ENCODE data around the gene PSMB5.

The PSMB5 gene

GRCh38 chr14:22997676-22998323 lies 36.9 kb downstream of the PSMB5 start:
- DNase-seq (ENCODE audit: low read depth), result no peak
- TF ChIP-seq CTCF (IDR thresholded peaks at IDR 0.05; ENCODE audit: insufficient read depth, low read depth, low read length, missing control alignments), result no peak
- no peak overlapping the region for H3K4me3 ChIP-seq (ENCODE audit: low read depth, low read length)

- no peak for DNase-seq (ENCODE audit: low read depth)
- TF ChIP-seq CTCF (IDR thresholded peaks at IDR 0.05; ENCODE audit: insufficient read depth, low read depth, low read length, missing control alignments), result no peak
- H3K4me3 ChIP-seq (ENCODE audit: low read depth, low read length), result no peak overlapping the region
Measured at GRCh38 chr14:22996768-22997654, 37.7 kb downstream of the PSMB5 start.

GRCh38 chr14:22995889-22996625 lies 38.6 kb downstream of the PSMB5 start:
- no peak for DNase-seq (ENCODE audit: low read depth)
- TF ChIP-seq CTCF (IDR thresholded peaks at IDR 0.05; ENCODE audit: insufficient read depth, low read depth, low read length, missing control alignments), result no peak
- H3K4me3 ChIP-seq (ENCODE audit: low read depth, low read length), result no peak overlapping the region

DNA sequence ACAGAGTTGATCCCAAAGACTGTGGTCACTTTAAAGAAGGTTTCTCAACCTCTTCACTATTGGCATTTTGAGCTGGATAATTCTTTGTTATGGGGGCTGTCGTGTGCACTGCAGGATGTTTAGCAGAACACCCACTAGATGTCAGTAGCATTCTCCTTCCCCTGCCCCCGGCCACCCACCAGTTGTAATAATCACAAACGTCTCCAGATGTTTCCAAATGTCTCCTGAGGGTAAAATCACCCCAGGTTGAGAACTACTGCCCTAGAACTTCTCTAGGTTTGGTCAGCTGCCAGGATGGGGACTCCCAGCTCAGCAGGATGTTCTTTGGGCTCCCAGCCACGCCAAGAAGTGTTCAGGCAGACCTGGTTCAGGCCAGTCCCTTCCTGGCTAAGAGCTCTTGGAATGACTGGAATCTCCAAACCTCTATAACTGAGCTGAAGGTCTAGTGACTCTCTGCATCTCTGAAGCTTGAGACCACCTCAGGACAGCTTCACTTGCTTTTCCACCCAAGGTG lies 39.9 kb downstream of the PSMB5 start:
- peak; percentile 55 for DNase-seq (ENCODE audit: low read depth)
- TF ChIP-seq CTCF (IDR thresholded peaks at IDR 0.05; ENCODE audit: insufficient read depth, low read depth, low read length, missing control alignments), result peak; percentile 60

DNA sequence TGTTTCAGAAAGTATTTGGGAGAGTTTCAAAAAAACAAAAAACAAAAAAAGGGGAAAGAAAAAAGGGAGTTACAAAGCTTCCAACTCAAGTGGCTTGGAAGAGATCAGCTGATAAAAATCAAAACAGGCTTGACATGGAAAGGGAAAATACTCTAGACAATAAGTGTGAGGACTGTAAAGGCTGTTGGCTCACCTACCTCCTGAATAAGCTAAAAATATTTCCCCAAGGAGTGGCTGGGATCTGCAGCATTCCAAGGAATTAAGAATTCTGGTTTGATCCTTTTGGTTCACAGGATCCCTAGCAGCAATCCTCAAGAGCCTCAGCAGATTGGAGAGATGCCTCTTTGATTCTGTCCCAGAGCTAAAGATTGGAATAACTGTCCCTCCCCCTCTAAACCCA lies 41.2 kb downstream of the PSMB5 start:
- DNase-seq (ENCODE audit: low read depth), result no peak
- no peak for TF ChIP-seq CTCF (IDR thresholded peaks at IDR 0.05; ENCODE audit: insufficient read depth, low read depth, low read length, missing control alignments)
- no peak overlapping the region for H3K4me3 ChIP-seq (ENCODE audit: low read depth, low read length)

More for the DNA sequence above, 39.9 kb downstream of the PSMB5 start:
- H3K4me3 ChIP-seq (ENCODE audit: low read depth, low read length), result no peak overlapping the region

DNA sequence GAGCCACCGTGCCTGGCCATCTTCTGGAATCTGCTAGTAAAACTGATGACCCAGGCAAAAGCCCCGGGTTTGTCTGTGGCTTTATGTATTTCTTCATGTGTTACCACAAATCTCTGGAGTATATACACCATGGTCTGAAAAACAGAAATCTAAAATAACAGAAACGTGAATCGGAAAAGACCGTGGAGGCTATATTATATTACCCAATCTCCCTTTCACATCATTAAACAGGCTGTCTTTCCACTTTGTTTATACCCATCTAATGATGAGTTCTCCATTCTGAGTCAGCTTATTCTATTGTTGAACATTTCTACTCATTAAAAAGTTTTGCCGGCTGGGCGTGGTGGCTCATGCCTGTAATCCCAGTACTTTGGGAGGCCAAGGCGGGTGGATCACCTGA lies 42.8 kb downstream of the PSMB5 start:
- no peak overlapping the region for H3K4me3 ChIP-seq (ENCODE audit: low read depth, low read length)
- TF ChIP-seq CTCF (IDR thresholded peaks at IDR 0.05; ENCODE audit: insufficient read depth, low read depth, low read length, missing control alignments), result no peak
- DNase-seq (ENCODE audit: low read depth), result no peak
